Duodenal mucosa (tissue), 2 donors: ENCODE data around the gene ADH7.
A peak's percentile ranks its signal among the peaks of the same experiment; 100 is the strongest.
"Not testable (repeated sequence)": the region's sequence is repeated elsewhere in the genome, so short reads cannot be mapped to it uniquely, and the experiment has no call there.

Experiments used
- H3K27ac ChIP-seq: one replicate; pipeline ENCODE4 v1.7.0; 2013; ENCODE audit warnings: low read depth, low read length
- H3K27me3 ChIP-seq, 2 donors: one replicate each; pipeline ENCODE4 v1.7.0; 2013; ENCODE audit warnings: low read length in 2 of 2, control low read depth in 1 of 2; ENCODE audit not compliant: insufficient read depth in 2 of 2, control insufficient read depth in 1 of 2
- H3K36me3 ChIP-seq, 2 donors: one replicate each; pipeline ENCODE4 v1.7.0; 2013; ENCODE audit warnings: low read length in 2 of 2, control low read depth in 1 of 2; ENCODE audit not compliant: insufficient read depth in 2 of 2, control insufficient read depth in 1 of 2
- H3K4me1 ChIP-seq, 2 donors: one replicate each; pipeline ENCODE4 v1.7.0; 2013; ENCODE audit warnings: low read length in 2 of 2, control low read depth in 1 of 2; ENCODE audit not compliant: insufficient read depth in 2 of 2, control insufficient read depth in 1 of 2
- H3K4me3 ChIP-seq, 2 donors: one replicate each; pipeline ENCODE4 v1.7.0; 2013; ENCODE audit warnings: low read length in 2 of 2, low read depth in 1 of 2
- H3K9ac ChIP-seq, 2 donors: one replicate each; pipeline ENCODE4 v1.7.0; 2013; ENCODE audit warnings: low read length in 2 of 2, low read depth in 1 of 2
- H3K9me3 ChIP-seq, 2 donors: one replicate each; pipeline ENCODE4 v1.7.0; 2013; ENCODE audit warnings: low read length in 2 of 2, control low read depth in 1 of 2; ENCODE audit not compliant: control insufficient read depth in 1 of 2

The ADH7 gene

DNA sequence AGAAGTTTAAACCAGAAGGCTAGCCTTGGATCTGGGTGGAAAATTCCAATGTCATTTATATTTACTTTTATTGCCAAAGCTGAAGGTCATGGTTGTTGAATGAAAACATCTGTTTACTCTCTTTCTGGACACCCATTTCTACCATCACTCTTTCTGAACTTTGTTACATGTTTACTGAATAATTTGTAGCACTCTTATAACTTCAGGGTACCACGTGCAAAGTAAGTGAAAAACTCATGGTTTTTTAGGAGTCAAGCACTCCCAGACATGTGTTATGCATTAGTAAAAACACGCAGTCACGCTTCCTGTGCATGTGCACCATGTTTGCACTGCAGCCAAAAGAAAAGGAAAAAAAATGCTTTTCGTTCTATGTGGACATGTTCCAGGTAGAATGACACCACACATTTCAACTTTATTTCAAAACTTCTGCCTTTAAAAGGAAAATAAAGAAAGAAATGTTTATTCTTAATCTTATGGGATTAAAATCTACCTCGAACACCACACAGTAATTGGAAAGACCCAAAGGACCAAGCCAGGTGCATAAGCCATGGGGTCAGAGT lies 51.2 kb downstream of the ADH7 start:
- no peak overlapping the region for H3K27ac ChIP-seq

DNA sequence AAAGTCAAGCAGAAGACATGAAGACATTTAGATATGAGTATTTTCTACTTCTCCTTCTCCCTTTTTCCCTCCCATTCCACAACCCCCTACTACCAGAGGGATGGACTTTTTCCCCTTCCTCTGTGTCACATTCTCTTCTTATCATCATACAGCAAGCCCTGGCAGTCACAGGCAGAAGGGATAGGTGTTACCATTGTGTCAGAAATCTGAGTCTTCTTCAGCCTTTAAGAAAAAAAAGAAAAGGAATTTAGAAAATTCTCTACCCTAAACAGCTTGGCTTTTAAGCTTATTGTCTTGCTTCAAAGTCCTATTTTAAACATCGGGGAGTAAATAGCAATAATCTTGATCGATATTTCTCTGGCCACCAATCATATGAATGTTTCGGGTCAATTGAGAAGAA lies 51.7 kb downstream of the ADH7 start:
- peak overlapping the region; percentile 26 for H3K27ac ChIP-seq
- H3K27me3 ChIP-seq = no peaks in the 10 kb centered on the region
- H3K4me3 ChIP-seq = no peak overlapping the region
- H3K36me3 ChIP-seq = no peaks in the 10 kb centered on the region
- no peaks in the 10 kb centered on the region for H3K9me3 ChIP-seq
- peaks cover 0 to 22% of the 10 kb centered on the region in 2 donors for H3K4me1 ChIP-seq
- H3K9ac ChIP-seq = no peak overlapping the region

More for the DNA sequence above, 51.2 kb downstream of the ADH7 start:
- no peaks in the 10 kb centered on the region for H3K9me3 ChIP-seq
- H3K4me3 ChIP-seq = no peak overlapping the region
- H3K27me3 ChIP-seq = no peaks in the 10 kb centered on the region
- no peak overlapping the region for H3K9ac ChIP-seq
- H3K36me3 ChIP-seq = no peaks in the 10 kb centered on the region
- peaks cover 0 to 22% of the 10 kb centered on the region in 2 donors for H3K4me1 ChIP-seq

DNA sequence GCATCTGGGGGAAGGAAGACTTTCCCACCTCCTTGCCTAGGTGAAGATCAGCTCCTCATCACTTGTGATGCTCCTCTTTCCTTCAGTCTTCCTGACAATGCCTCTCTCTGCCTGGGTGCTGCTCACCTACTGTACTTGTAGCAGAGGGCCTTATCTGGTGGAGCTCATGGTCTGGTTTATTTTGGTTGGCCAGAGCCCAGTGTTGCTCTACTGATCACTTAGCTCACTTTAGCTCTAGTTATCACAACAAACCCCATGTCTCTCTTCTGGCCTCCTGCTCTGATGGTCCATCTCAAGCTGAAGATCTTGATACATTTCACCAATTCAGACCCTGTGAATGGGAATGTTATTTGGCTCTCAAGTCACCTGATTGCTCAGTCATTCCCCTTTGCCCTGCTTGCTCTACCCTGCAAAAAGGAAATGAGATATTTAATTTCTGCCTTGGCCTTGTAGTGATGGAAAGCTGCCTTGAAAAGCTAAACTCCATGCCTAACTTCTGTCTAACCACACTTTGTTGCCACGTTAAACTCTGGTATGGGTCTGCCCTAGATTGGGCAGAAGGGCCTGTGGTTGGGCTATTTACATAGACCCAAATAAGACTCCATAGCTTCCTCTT lies 52.3 kb downstream of the ADH7 start:
- H3K27ac ChIP-seq = peak overlapping the region; percentile 26
- no peaks in the 10 kb centered on the region for H3K36me3 ChIP-seq
- no peak overlapping the region for H3K4me3 ChIP-seq
- H3K9ac ChIP-seq = no peak overlapping the region
- no peaks in the 10 kb centered on the region for H3K9me3 ChIP-seq
- H3K27me3 ChIP-seq = no peaks in the 10 kb centered on the region
- H3K4me1 ChIP-seq = peaks cover 0 to 22% of the 10 kb centered on the region in 2 donors

DNA sequence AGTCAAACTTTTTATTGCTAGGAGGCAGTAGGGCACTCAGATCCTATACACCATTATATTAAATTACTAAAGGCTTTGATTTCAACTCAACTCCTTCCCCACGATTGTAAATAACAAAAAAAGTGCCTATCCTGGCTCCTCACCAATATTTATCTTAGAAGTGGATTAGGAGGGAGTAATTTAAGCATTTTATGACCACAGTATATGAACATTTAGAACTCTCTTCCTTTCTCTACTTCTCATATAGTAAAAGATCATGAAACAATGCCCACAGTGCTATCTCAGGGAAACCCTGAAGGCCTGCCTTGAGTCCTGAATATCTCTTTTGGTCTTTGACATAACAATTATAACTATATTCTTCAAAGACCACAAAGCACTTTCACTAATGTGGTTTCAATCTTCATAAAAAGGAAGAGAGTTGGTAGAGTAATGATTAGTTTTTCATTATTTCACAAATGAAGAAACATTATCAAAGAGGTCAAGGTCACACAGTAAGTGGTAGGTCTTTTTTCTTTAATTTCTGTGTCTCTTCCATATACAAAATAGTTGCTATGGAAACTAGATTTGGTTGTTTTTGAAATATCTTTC lies 53.5 kb downstream of the ADH7 start:
- peaks cover 0 to 22% of the 10 kb centered on the region in 2 donors for H3K4me1 ChIP-seq
- no peaks in the 10 kb centered on the region for H3K36me3 ChIP-seq
- no peaks in the 10 kb centered on the region for H3K9me3 ChIP-seq
- no peaks in the 10 kb centered on the region for H3K27me3 ChIP-seq
- H3K27ac ChIP-seq = no peak overlapping the region
- no peak overlapping the region for H3K4me3 ChIP-seq
- H3K9ac ChIP-seq = no peak overlapping the region

DNA sequence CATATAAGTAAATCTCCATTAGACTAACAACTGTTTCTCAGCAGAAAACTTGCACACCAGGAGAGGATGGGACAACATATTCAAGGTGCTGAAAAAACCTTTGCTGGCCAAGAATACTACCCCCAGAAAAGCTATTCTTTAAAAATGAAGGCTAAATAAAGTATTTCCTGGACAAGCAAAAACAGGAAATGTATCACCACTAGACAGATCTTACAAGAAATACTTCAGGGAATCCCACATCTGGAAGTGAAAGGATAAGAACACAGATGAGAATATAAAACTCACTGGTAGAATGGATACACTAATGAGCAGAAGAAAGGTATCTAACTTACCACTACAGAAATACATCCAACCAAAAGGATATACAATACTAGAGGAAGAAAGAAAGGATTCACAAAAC lies 55.6 kb downstream of the ADH7 start:
- no peaks in the 10 kb centered on the region for H3K36me3 ChIP-seq
- no peaks in the 10 kb centered on the region for H3K27me3 ChIP-seq
- no peak overlapping the region for H3K27ac ChIP-seq
- H3K9me3 ChIP-seq = peaks cover 0 to 2% of the 10 kb centered on the region in 2 donors
- no peak overlapping the region for H3K4me3 ChIP-seq
- peaks cover 0 to 22% of the 10 kb centered on the region in 2 donors for H3K4me1 ChIP-seq
- no peak overlapping the region for H3K9ac ChIP-seq

DNA sequence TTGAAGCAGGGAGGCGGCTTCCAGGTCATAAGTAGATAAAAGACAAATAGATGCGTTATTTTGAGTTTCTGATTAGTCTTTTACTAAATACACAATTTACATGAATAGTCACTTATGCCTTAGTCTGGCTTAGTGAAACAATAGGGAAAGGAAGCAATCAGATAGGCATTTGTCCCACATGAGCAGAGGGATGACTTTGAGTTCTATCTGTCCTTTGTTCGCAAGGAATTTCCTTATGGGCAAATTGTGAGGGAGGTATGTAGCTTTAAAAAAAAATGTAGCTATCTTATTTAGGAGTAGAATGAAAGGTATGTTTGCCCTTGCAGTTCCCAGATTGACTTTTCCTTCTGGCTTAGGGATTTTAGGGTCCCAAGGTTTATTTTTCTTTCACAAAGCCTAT lies 56.3 kb downstream of the ADH7 start:
- Histone ChIP-seq H3K4me3 (no peak overlapping the region), H3K36me3 (no peaks in the 10 kb centered on the region), H3K4me1 (peaks cover 0 to 22% of the 10 kb centered on the region in 2 donors)

DNA sequence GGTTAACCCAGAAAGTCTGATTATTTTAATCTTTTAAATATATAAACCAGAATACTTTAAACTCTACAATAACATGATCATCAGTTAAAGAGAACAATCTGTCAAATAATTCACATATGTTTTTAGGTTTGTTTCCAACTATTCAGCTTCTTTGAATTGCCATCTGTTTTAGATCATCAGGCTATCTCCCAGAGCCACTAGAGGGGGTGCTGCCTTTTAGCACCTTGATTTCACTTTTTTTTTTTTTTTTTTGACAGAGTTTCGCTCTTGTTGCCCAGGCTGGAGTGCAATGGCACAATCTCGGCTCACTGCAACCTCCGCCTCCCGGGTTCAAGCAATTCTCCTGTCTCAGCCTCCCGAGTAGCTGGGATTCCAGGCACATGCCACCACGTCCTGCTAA lies 57.8 kb downstream of the ADH7 start:
- not testable (repeated sequence) for H3K9ac ChIP-seq, H3K27ac ChIP-seq, H3K9me3 ChIP-seq, H3K4me3 ChIP-seq, H3K36me3 ChIP-seq, H3K27me3 ChIP-seq
- peaks cover 0 to 10% of the 10 kb centered on the region in 2 donors for H3K4me1 ChIP-seq

More for the DNA sequence above, 56.3 kb downstream of the ADH7 start:
- no peak overlapping the region for H3K27ac ChIP-seq
- no peak overlapping the region for H3K9ac ChIP-seq
- H3K9me3 ChIP-seq = peaks cover 0 to 2% of the 10 kb centered on the region in 2 donors
- H3K27me3 ChIP-seq = no peaks in the 10 kb centered on the region

DNA sequence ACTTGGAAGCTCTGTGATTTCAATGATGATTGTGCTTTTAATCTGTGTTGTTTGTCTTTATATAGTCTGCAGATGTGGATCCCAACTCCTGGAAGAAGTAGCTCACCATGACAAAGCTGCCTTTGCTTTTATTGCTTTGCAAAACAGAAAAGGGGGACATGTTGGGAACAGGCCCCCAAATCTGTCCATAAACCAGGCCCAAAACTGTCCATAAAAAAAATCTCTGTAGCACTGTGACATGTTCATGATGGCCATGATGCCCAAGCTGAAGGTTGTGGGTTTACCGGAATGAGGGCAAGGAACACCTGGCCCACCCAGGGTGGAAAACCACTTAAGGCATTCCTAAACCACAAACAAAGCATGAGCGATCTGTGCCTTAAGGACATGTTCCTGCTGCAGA lies 62.7 kb downstream of the ADH7 start:
- peaks cover 5 to 16% of the 10 kb centered on the region in 2 donors for H3K9me3 ChIP-seq
- H3K27ac ChIP-seq, H3K36me3 ChIP-seq, H3K27me3 ChIP-seq, H3K4me1 ChIP-seq, H3K9ac ChIP-seq, H3K4me3 ChIP-seq: not testable (repeated sequence)

DNA sequence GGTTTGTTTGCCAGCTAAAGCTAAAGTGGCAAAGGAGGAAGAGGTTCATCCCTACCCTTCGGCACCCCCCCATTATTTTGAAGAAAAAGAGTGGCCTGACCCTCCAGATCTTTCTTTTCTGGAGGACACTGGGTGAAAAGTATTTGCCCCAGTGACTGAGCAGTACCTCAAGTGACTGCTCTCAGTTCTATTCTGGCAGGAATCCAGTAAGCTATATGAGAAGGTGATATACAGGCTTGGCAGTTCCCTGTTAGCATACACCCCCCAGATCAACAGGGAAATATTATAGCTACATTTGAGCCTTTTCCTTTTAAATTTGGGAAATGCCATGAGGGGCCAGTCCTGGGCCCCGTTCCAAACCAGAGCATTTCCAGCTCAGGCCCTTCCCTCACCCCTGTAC lies 67.3 kb downstream of the ADH7 start:
- not testable (repeated sequence) for H3K27ac ChIP-seq, H3K9ac ChIP-seq, H3K27me3 ChIP-seq, H3K36me3 ChIP-seq, H3K4me3 ChIP-seq, H3K4me1 ChIP-seq
- H3K9me3 ChIP-seq = peaks cover 5 to 14% of the 10 kb centered on the region in 2 donors

DNA sequence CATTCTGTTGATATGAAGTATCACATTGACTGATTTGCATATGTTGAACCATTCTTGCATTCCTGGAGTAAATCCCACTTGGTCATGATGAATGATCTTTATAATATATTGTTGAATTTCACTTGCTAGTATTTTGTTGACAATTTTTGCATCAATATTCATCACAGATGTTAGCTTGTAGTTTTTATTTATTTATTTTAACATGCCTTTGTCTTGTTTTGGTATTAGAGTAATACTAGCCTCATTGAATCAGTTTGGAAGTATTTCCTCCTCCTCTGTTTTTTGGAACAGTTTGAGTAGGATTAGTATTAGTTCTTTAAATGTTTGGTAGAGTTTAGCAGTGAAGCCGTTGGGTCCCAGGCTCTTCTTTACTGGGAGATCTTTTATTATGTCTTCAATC lies 68.7 kb downstream of the ADH7 start:
- Histone ChIP-seq H3K9me3 (peaks cover 1 to 3% of the 10 kb centered on the region in 2 donors), H3K4me3 (no peak overlapping the region), H3K4me1 (no peaks in the 10 kb centered on the region), H3K27ac (no peak overlapping the region), H3K36me3 (no peaks in the 10 kb centered on the region), H3K9ac (no peak overlapping the region), H3K27me3 (no peaks in the 10 kb centered on the region)
